ENCODE measurements around the gene AMACR.
A peak's percentile ranks its signal among the peaks of the same experiment; 100 is the strongest.

The AMACR gene

GRCh38 chr5:34007621-34008600 is at the start of gene AMACR:
Gene AMACR, minus strand, starts transcription at chr5:34008050. Its CDS starts 31 bp downstream, at chr5:34008019.
- DNase-seq (ENCODE audit: low read depth): peak; percentile 84

GRCh38 chr5:34057569-34057968 is 49.7 kb upstream of the AMACR start:
- no peak for DNase-seq (ENCODE audit: low read depth)

- DNase-seq (ENCODE audit: low read depth): no peak
These were observed 49.3 kb upstream of the AMACR start for GRCh38 chr5:34057118-34057517.

GRCh38 chr5:34055667-34056066 is 47.8 kb upstream of the AMACR start:
- no peak for DNase-seq (ENCODE audit: low read depth)

- DNase-seq (ENCODE audit: low read depth): no peak
These were observed 46.5 kb upstream of the AMACR start for GRCh38 chr5:34054400-34054729.

- DNase-seq (ENCODE audit: low read depth): no peak
These were observed 45.9 kb upstream of the AMACR start for GRCh38 chr5:34053571-34054399.

GRCh38 chr5:34053133-34053532 is 45.3 kb upstream of the AMACR start:
- DNase-seq (ENCODE audit: low read depth): no peak

GRCh38 chr5:34051374-34051980 is 43.6 kb upstream of the AMACR start:
- no peak for DNase-seq (ENCODE audit: low read depth)

GRCh38 chr5:34047774-34048572 is 40.1 kb upstream of the AMACR start:
- DNase-seq (ENCODE audit: low read depth): no peak

GRCh38 chr5:34047143-34047542 is 39.3 kb upstream of the AMACR start:
- DNase-seq (ENCODE audit: low read depth): no peak

- no peak for DNase-seq (ENCODE audit: low read depth)
These were observed 38.1 kb upstream of the AMACR start for GRCh38 chr5:34045996-34046395.

GRCh38 chr5:34045023-34045422 is 37.2 kb upstream of the AMACR start:
- DNase-seq (ENCODE audit: low read depth): no peak

- no peak for DNase-seq (ENCODE audit: low read depth)
These were observed 35.4 kb upstream of the AMACR start, which contains the start of gene C1QTNF3 for GRCh38 chr5:34043099-34043876. Gene C1QTNF3, minus strand, starts transcription at chr5:34043213. Its CDS starts 88 bp downstream, at chr5:34043125.

GRCh38 chr5:34042321-34042720 is 34.5 kb upstream of the AMACR start:
- DNase-seq (ENCODE audit: low read depth): no peak

- DNase-seq (ENCODE audit: low read depth): no peak
These were observed 33.6 kb upstream of the AMACR start for GRCh38 chr5:34041247-34041972.

GRCh38 chr5:34040472-34040871 is 32.6 kb upstream of the AMACR start:
- no peak for DNase-seq (ENCODE audit: low read depth)

- DNase-seq (ENCODE audit: low read depth): no peak
These were observed 31.7 kb upstream of the AMACR start for GRCh38 chr5:34039398-34040157.

GRCh38 chr5:34038838-34039237 is 31.0 kb upstream of the AMACR start:
- DNase-seq (ENCODE audit: low read depth): no peak

- DNase-seq (ENCODE audit: low read depth): no peak
These were observed 30.5 kb upstream of the AMACR start for GRCh38 chr5:34038390-34038789.

Data from activated T-helper 1 cell treated with Interleukin-2 at 50 U/mL for 16 hours (primary cell).